ENCODE measurements around the gene ZNF672.
"Not testable (repeated sequence)": the region's sequence is repeated elsewhere in the genome, so short reads cannot be mapped to it uniquely, and the experiment has no call there.

The ZNF672 gene

DNA sequence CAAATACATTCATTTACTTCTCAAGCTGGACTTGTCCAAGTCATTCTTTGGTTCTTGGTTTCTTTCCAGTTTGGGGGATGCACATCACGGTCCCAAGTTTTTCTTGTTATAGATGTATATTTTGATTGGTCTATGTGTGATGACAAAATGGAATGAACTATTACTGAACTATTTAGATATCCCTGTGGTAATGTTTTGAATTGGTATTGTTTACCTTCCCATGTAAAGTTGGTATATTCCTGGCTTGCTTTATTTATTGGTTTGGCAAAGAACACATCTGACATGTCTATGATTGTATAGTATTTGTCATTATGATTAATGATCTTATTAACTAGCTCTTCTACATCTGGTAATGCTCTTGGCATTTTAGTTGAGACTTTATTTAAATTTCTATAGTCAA, 43.2 kb downstream of the ZNF672 start:
- Histone ChIP-seq H2BK12ac (ENCODE audit: low read length) (no peak overlapping the region), H3K14ac (ENCODE audit: low read length) (no peak overlapping the region), H2AFZ (ENCODE audit: low read length) (no peak overlapping the region), H3K4me2 (ENCODE audit: insufficient read depth, low read length, poor library complexity, severe bottlenecking) (no peak overlapping the region), H4K91ac (ENCODE audit: low read depth, low read length, poor library complexity) (no peak overlapping the region), H2AK5ac (ENCODE audit: low read depth, low read length) (no peak overlapping the region), H3K23ac (ENCODE audit: low read depth, low read length, poor library complexity) (no peak overlapping the region), H3K4me1 (ENCODE audit: control insufficient read depth in 2 of 2, insufficient read depth in 1 of 2, low read depth in 1 of 2, low read length in 2 of 2) (no peaks in the 10 kb centered on the region), H3K27ac (replicated peaks; ENCODE audit: low read length) (no peak overlapping the region), H3K79me1 (ENCODE audit: low read depth, low read length) (no peaks in the 10 kb centered on the region), H3K36me3 (replicated peaks in 1 of 2; ENCODE audit: control insufficient read depth in 2 of 2, insufficient read depth in 2 of 2, low read length in 2 of 2) (no peaks in the 10 kb centered on the region), H2BK120ac (ENCODE audit: low read depth, low read length) (no peak overlapping the region), H2BK5ac (ENCODE audit: low read length) (no peak overlapping the region), H3K4me3 (ENCODE audit: low read length in 2 of 2) (no peak overlapping the region), H2BK15ac (ENCODE audit: low read length) (no peak overlapping the region), H3K9me3 (replicated peaks in 1 of 2; ENCODE audit: control insufficient read depth in 2 of 2, insufficient read depth in 1 of 2, low read depth in 1 of 2, low read length in 2 of 2) (no peaks in the 10 kb centered on the region), H3K27me3 (ENCODE audit: control insufficient read depth in 3 of 3, insufficient read depth in 3 of 3, low read depth in 1 of 3, low read length in 3 of 3) (no peaks in the 10 kb centered on the region), H3K4ac (ENCODE audit: low read length) (no peak overlapping the region), H3K9ac (ENCODE audit: low read depth, low read length, poor library complexity) (no peak overlapping the region), H3K18ac (ENCODE audit: low read length) (no peak overlapping the region), H4K8ac (ENCODE audit: low read depth, low read length) (no peak overlapping the region)
- no CpG with 5 or more reads among the region's 1 CpG for WGBS, 2 donors (ENCODE audit: extremely low coverage in 2 of 2, insufficient read length in 2 of 2, insufficient replicate concordance in 1 of 2)
- no peak for DNase-seq (ENCODE audit: low spot score)

DNA sequence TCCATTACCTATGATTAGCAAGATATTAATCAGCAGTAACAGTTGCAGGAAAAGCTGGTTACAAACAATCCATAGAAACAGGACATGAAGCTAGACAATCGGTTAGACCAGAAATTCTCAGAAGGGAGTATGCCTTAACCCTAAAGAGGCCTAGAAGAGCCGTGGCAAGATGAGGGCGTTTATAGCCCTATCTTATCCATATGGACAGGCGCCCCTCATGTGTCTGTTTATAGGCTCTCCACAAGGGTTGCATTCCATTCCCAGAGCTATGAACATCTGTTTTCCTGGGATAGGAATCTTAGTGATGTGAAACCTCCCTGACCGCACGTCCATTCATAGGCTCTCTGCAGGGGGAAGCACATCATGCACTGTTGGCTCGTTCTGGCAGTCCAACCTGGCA, 44.4 kb downstream of the ZNF672 start:
- not testable (repeated sequence) for H3K9ac ChIP-seq (ENCODE audit: low read depth, low read length, poor library complexity); H4K8ac ChIP-seq (ENCODE audit: low read depth, low read length); H3K79me1 ChIP-seq (ENCODE audit: low read depth, low read length); H3K4me2 ChIP-seq (ENCODE audit: insufficient read depth, low read length, poor library complexity, severe bottlenecking); H3K4me3 ChIP-seq (ENCODE audit: low read length in 2 of 2); H4K91ac ChIP-seq (ENCODE audit: low read depth, low read length, poor library complexity); H3K27ac ChIP-seq (replicated peaks; ENCODE audit: low read length); H3K36me3 ChIP-seq (replicated peaks in 1 of 2; ENCODE audit: control insufficient read depth in 2 of 2, insufficient read depth in 2 of 2, low read length in 2 of 2); H2AFZ ChIP-seq (ENCODE audit: low read length); H3K4me1 ChIP-seq (ENCODE audit: control insufficient read depth in 2 of 2, insufficient read depth in 1 of 2, low read depth in 1 of 2, low read length in 2 of 2); H2BK12ac ChIP-seq (ENCODE audit: low read length); H3K27me3 ChIP-seq (ENCODE audit: control insufficient read depth in 3 of 3, insufficient read depth in 3 of 3, low read depth in 1 of 3, low read length in 3 of 3); H2BK5ac ChIP-seq (ENCODE audit: low read length); H2AK5ac ChIP-seq (ENCODE audit: low read depth, low read length); H3K9me3 ChIP-seq (replicated peaks in 1 of 2; ENCODE audit: control insufficient read depth in 2 of 2, insufficient read depth in 1 of 2, low read depth in 1 of 2, low read length in 2 of 2); H3K14ac ChIP-seq (ENCODE audit: low read length); H3K4ac ChIP-seq (ENCODE audit: low read length); H2BK15ac ChIP-seq (ENCODE audit: low read length); H3K18ac ChIP-seq (ENCODE audit: low read length); H2BK120ac ChIP-seq (ENCODE audit: low read depth, low read length); DNase-seq (ENCODE audit: low spot score); H3K23ac ChIP-seq (ENCODE audit: low read depth, low read length, poor library complexity)
- WGBS, 2 donors (ENCODE audit: extremely low coverage in 2 of 2, insufficient read length in 2 of 2, insufficient replicate concordance in 1 of 2), result no CpG with 5 or more reads among the region's 7 CpGs

GRCh38 chr1:248884632-248885295, 46.7 kb downstream of the ZNF672 start:
- Histone ChIP-seq H2AK5ac (ENCODE audit: low read depth, low read length) (no peak overlapping the region), H2BK120ac (ENCODE audit: low read depth, low read length) (no peak overlapping the region), H3K27me3 (ENCODE audit: control insufficient read depth in 3 of 3, insufficient read depth in 3 of 3, low read depth in 1 of 3, low read length in 3 of 3) (no peaks in the 10 kb centered on the region), H3K36me3 (replicated peaks in 1 of 2; ENCODE audit: control insufficient read depth in 2 of 2, insufficient read depth in 2 of 2, low read length in 2 of 2) (no peaks in the 10 kb centered on the region), H2BK12ac (ENCODE audit: low read length) (no peak overlapping the region), H3K4me2 (ENCODE audit: insufficient read depth, low read length, poor library complexity, severe bottlenecking) (no peak overlapping the region), H3K14ac (ENCODE audit: low read length) (no peak overlapping the region), H4K91ac (ENCODE audit: low read depth, low read length, poor library complexity) (no peak overlapping the region), H3K9me3 (replicated peaks in 1 of 2; ENCODE audit: control insufficient read depth in 2 of 2, insufficient read depth in 1 of 2, low read depth in 1 of 2, low read length in 2 of 2) (no peaks in the 10 kb centered on the region), H2BK15ac (ENCODE audit: low read length) (no peak overlapping the region), H3K18ac (ENCODE audit: low read length) (no peak overlapping the region), H3K27ac (replicated peaks; ENCODE audit: low read length) (no peak overlapping the region), H3K79me1 (ENCODE audit: low read depth, low read length) (no peaks in the 10 kb centered on the region), H3K23ac (ENCODE audit: low read depth, low read length, poor library complexity) (no peak overlapping the region), H4K8ac (ENCODE audit: low read depth, low read length) (no peak overlapping the region), H3K4ac (ENCODE audit: low read length) (no peak overlapping the region), H2AFZ (ENCODE audit: low read length) (no peak overlapping the region), H3K9ac (ENCODE audit: low read depth, low read length, poor library complexity) (no peak overlapping the region), H3K4me1 (ENCODE audit: control insufficient read depth in 2 of 2, insufficient read depth in 1 of 2, low read depth in 1 of 2, low read length in 2 of 2) (peaks cover 0 to 5% of the 10 kb centered on the region in 2 donors), H3K4me3 (ENCODE audit: low read length in 2 of 2) (no peak overlapping the region), H2BK5ac (ENCODE audit: low read length) (no peak overlapping the region)
- DNase-seq (ENCODE audit: low spot score), result no peak
- no CpG with 5 or more reads among the region's 1 CpG for WGBS, 2 donors (ENCODE audit: extremely low coverage in 2 of 2, insufficient read length in 2 of 2, insufficient replicate concordance in 1 of 2)

DNA sequence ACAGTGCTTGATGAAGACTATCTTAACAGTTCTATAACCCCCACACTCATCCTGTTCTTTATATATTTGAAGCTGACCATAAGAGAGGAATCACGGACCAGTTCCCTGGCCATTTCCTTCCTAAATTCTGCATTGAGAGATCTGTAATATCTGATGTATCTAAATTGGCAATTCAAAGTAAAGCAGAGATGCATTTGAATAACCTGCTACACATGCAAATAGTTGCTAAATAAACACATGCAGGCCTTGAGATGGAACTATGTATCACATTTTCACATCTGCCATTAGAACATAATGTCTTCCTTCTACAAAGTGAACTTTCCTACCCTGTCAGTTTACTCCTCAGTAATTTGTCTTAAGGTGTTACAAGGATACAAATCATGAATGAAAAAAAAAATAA, 47.6 kb downstream of the ZNF672 start:
- Histone ChIP-seq H4K91ac (ENCODE audit: low read depth, low read length, poor library complexity) (no peak overlapping the region), H3K4me1 (ENCODE audit: control insufficient read depth in 2 of 2, insufficient read depth in 1 of 2, low read depth in 1 of 2, low read length in 2 of 2) (peaks cover 1 to 5% of the 10 kb centered on the region in 2 donors), H3K4me2 (ENCODE audit: insufficient read depth, low read length, poor library complexity, severe bottlenecking) (no peak overlapping the region), H2BK120ac (ENCODE audit: low read depth, low read length) (no peak overlapping the region), H3K79me1 (ENCODE audit: low read depth, low read length) (no peaks in the 10 kb centered on the region), H3K27ac (replicated peaks; ENCODE audit: low read length) (no peak overlapping the region), H2BK5ac (ENCODE audit: low read length) (no peak overlapping the region), H2BK15ac (ENCODE audit: low read length) (no peak overlapping the region), H4K8ac (ENCODE audit: low read depth, low read length) (no peak overlapping the region), H3K14ac (ENCODE audit: low read length) (no peak overlapping the region), H3K9ac (ENCODE audit: low read depth, low read length, poor library complexity) (no peak overlapping the region), H3K18ac (ENCODE audit: low read length) (no peak overlapping the region), H2BK12ac (ENCODE audit: low read length) (no peak overlapping the region), H3K23ac (ENCODE audit: low read depth, low read length, poor library complexity) (no peak overlapping the region), H3K4me3 (ENCODE audit: low read length in 2 of 2) (no peak overlapping the region), H2AK5ac (ENCODE audit: low read depth, low read length) (no peak overlapping the region), H2AFZ (ENCODE audit: low read length) (no peak overlapping the region), H3K4ac (ENCODE audit: low read length) (no peak overlapping the region), H3K27me3 (ENCODE audit: control insufficient read depth in 3 of 3, insufficient read depth in 3 of 3, low read depth in 1 of 3, low read length in 3 of 3) (no peaks in the 10 kb centered on the region), H3K36me3 (replicated peaks in 1 of 2; ENCODE audit: control insufficient read depth in 2 of 2, insufficient read depth in 2 of 2, low read length in 2 of 2) (no peaks in the 10 kb centered on the region), H3K9me3 (replicated peaks in 1 of 2; ENCODE audit: control insufficient read depth in 2 of 2, insufficient read depth in 1 of 2, low read depth in 1 of 2, low read length in 2 of 2) (no peaks in the 10 kb centered on the region)
- no peak for DNase-seq (ENCODE audit: low spot score)
- no CpG with 5 or more reads among the region's 1 CpG for whole genome bisulfite sequencing, 2 donors (ENCODE audit: extremely low coverage in 2 of 2, insufficient read length in 2 of 2, insufficient replicate concordance in 1 of 2)

Measured in neuronal stem cell (in vitro differentiated cells).